ENCODE data around the gene SPTBN4. TPM values are rescaled to one million over a fixed set of nuclear protein-coding genes. Genes with fewer than 3 reads are reported as not detected.
"Not testable (repeated sequence)": the region's sequence is repeated elsewhere in the genome, so short reads cannot be mapped to it uniquely, and the experiment has no call there.

SPTBN4 gene
- total RNA-seq, 1 donor from 2014 or later = 0.20 TPM

DNA sequence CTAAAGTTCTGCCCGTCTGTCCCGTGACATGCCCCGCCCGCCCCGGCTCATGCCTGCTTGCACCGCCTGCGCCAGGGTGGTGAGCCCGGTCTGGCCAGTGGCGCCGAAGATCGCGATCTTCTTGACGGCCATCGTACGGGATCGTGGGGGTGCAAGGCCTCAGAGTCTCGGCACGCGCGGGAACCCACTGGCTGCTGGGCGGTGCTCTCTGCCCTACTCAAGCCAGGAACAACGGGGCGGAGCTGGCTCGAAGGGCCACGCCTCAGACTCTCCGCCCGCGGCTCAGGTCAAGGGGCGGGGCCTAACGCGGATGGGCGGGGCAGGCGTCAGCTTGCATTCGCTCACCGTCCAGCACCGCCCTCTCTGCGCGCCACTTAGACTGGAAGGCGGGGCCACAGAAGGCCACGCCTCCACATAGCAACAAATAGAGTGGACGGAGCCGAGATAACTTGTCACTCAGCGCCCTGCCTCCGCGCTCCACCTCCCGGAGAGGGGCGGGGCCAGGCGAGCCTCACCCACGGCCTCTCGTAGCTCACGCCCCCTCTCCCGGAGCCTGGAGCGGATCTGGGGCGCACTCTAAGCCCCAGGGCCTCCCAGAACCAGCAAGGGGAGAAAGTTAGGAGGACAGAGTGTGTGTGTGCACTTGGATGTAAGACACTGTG, 1.1 kb upstream of the SPTBN4 start, which contains the start of gene BLVRB:
Gene BLVRB (minus strand): TSS at position 189 of the 662 bp plus-strand sequence. CDS start 57 bp downstream, at position 132.
- peak; percentile 92 for ATAC-seq

DNA sequence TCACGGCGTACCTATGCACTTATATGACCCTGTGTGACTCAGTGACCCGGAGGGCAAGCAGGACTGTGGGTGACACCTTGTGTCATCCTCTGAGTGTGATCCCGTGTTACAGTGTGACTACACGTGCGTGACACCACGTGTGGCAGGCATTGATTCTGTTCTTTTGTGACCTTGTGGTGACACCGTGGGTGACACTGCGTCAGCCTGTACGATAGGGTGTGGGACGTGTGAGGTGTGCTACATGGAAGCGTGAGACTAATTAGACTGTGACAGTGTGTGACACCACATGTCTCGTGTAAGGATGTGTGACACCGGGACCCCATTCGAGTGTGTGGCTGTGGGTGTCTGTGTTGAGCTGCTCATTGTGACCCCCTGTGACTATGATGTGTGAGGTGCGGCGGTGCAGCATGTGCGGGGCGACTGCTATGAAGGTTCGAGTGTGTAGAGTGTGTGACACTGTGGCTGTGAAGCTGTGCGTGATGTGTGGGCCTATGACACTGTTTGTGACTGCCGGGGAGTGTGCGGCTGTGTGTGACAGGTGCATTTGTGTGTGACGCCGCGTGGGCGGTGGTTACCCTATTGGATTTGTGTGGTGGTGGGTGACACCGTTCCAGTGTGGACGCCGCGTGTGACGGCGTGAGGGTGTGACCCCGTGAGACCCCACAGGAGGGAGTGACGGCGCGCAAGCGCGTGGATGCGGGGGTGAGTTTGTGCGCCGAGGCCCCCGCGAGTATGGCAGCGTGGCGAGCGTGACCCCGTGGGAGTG, 399 bp upstream of the SPTBN4 start:
- peak; percentile 72 for ATAC-seq

GRCh38 chr19:40469011-40469410, 2.2 kb downstream of the SPTBN4 start:
- ATAC-seq = no peak

GRCh38 chr19:40471111-40471510, 4.3 kb downstream of the SPTBN4 start:
- no peak for ATAC-seq

GRCh38 chr19:40472516-40472915, 5.7 kb downstream of the SPTBN4 start:
- ATAC-seq = no peak

DNA sequence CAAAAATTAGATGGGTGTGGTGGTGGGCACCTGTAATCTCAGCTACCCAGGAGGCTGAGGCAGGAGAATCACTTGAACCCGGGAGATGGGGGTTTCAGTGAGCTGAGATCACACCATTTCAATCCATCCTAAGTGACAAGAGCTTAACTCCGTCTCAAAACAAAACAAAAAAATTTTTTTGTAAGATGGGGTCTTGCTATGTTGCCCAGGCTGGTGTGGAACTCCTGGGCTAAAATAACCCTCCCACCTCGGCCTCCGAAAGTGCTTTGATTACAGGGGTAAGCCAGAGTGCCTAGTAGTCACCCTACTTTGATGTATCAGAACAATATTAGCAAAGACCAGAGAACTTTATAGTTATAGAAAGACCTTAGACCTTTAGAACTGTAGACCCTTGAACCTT, 7.9 kb downstream of the SPTBN4 start:
- ATAC-seq = no peak

GRCh38 chr19:40475878-40476644, 9.3 kb downstream of the SPTBN4 start:
- not testable (repeated sequence) for ATAC-seq

GRCh38 chr19:40486017-40486416, 19.2 kb downstream of the SPTBN4 start:
- ATAC-seq = no peak

GRCh38 chr19:40489882-40490230, 23.1 kb downstream of the SPTBN4 start:
- ATAC-seq = no peak

GRCh38 chr19:40492274-40492673, 25.5 kb downstream of the SPTBN4 start:
- no peak for ATAC-seq

- no peak for ATAC-seq
Measured at GRCh38 chr19:40493778-40494177, 27.0 kb downstream of the SPTBN4 start.

- ATAC-seq = no peak
Measured at GRCh38 chr19:40494191-40494838, 27.5 kb downstream of the SPTBN4 start.

GRCh38 chr19:40497214-40497613, 30.4 kb downstream of the SPTBN4 start:
- ATAC-seq = no peak

GRCh38 chr19:40499320-40499719, 32.5 kb downstream of the SPTBN4 start:
- no peak for ATAC-seq

GRCh38 chr19:40500678-40501530, 34.1 kb downstream of the SPTBN4 start:
- ATAC-seq = not testable (repeated sequence)

- ATAC-seq = no peak
Measured at GRCh38 chr19:40501599-40501998, 34.8 kb downstream of the SPTBN4 start.

GRCh38 chr19:40502081-40502480, 35.3 kb downstream of the SPTBN4 start:
- no peak for ATAC-seq

- peak; percentile 44 for ATAC-seq
Measured at GRCh38 chr19:40502647-40503319, 36.0 kb downstream of the SPTBN4 start.

GRCh38 chr19:40503320-40503695, 36.5 kb downstream of the SPTBN4 start:
- ATAC-seq = no peak

DNA sequence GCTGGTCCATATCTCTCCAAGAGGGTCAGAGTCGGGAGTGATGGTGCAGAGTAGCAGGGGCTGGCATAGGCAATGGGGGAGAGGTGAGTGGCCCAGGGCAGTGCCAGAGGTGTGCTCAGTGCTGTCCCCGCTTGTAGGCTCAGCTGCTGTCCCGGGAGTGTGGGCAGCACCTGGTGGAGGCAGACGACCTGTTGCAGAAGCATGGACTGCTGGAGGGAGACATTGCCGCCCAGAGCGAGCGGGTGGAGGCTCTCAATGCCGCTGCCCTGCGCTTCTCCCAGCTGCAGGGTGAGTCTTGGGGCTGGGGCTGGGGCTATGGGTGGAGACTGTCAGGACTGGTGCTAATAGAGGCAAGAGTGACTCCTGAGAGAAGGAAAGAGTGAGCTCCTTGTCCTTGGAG, 39.3 kb downstream of the SPTBN4 start:
- ATAC-seq = no peak

- ATAC-seq = no peak
Measured at GRCh38 chr19:40507892-40508291, 41.1 kb downstream of the SPTBN4 start.

Measured in esophagus mucosa (tissue), 1 donor.